ENCODE measurements around the gene PALS2. TPM values are rescaled to one million over a fixed set of nuclear protein-coding genes. Genes with fewer than 3 reads are reported as not detected.

PALS2 gene
- total and polyA plus RNA-seq, 2 donors (not counting 3 experiments of a cell fraction or from before 2014, with no cell fraction given): 4.3 to 23.6 TPM

DNA sequence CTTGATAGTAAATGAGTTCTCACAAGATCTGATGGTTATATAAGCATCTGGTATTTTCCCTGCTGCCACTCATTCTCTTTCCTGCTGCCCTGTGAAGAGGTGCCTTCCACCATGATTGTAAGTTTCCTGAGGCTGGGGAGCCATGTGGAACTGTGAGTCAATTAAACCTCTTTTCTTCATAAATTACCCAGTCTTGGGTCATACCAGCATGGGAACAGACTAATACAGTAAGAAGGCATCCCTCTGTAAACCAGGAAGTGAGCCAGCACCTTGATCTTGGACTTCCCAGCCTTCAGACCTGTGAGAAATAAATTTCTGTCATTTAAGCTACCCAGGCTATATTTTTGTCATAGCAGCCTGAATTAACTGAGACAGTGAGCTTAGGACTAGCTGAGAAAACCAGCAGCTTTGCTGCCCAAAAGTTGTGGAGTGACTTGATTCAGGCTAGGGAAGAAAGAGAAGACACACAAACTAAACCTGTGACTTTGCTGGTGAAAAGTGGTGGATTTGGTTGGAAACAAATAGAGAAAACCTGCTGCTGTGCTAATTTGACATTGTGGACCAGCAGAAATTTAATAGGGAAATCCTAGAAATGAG lies 29.7 kb downstream of the PALS2 start:
- no peak overlapping the region for H3K27ac ChIP-seq (ENCODE audit: insufficient read depth, low read depth, low read length)
- H3K36me3 ChIP-seq (ENCODE audit: control insufficient read depth in 2 of 2, extremely low read depth in 1 of 2, insufficient read depth in 2 of 2, low read length in 2 of 2): no peaks in the 10 kb centered on the region
- TF ChIP-seq FOS (IDR thresholded peaks at IDR 0.05; ENCODE audit: borderline replicate concordance, insufficient read depth, low read length): no peak
- TF ChIP-seq, protein P1, sequence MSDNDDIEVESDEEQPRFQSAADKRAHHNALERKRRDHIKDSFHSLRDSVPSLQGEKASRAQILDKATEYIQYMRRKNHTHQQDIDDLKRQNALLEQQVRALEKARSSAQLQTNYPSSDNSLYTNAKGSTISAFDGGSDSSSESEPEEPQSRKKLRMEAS (IDR thresholded peaks at IDR 0.05; ENCODE audit: insufficient read depth, insufficient read length): no peak
- TF ChIP-seq GATA2 (IDR thresholded peaks at IDR 0.05; ENCODE audit: insufficient read depth, insufficient read length, low read depth, low read length): no peak
- TF ChIP-seq MYC (IDR thresholded peaks at IDR 0.05; ENCODE audit: low read depth, low read length): no peak
- TF ChIP-seq CTCF (IDR thresholded peaks at IDR 0.05; ENCODE audit: extremely low read depth in 1 of 2, insufficient read depth in 1 of 2, low read depth in 1 of 2, low read length in 2 of 2): no peak
- TF ChIP-seq JUN (IDR thresholded peaks at IDR 0.05; ENCODE audit: borderline replicate concordance, insufficient read depth, insufficient read length, low read depth): no peak
- TF ChIP-seq POLR2AphosphoS5 (IDR thresholded peaks at IDR 0.05; ENCODE audit: insufficient read depth, low read depth, low read length): no peak
- no peak for TF ChIP-seq EZH2 (IDR thresholded peaks at IDR 0.05; ENCODE audit: borderline replicate concordance, low read depth, low read length, severe bottlenecking)
- TF ChIP-seq POLR2A (IDR thresholded peaks at IDR 0.05; ENCODE audit: low read depth, low read length): no peak
- no peaks in the 10 kb centered on the region for H3K27me3 ChIP-seq (ENCODE audit: control insufficient read depth in 2 of 2, insufficient read depth in 2 of 2, low read length in 2 of 2)
- H2AFZ ChIP-seq (ENCODE audit: low read depth, low read length): no peak overlapping the region
- no peaks in the 10 kb centered on the region for H3K9me1 ChIP-seq (replicated peaks; ENCODE audit: control insufficient read depth, extremely low read depth, insufficient read depth, low read length)
- intact Hi-C loops (cut with micrococcal nuclease) (no loop called here), dilution Hi-C loops (cut with MboI; ENCODE audit: extremely low pct_ligation_motif_present, low sequenced_read_pairs) (no loop called here)
- no peak for FAIRE-seq
- BruUV-seq (replicated peaks): no TSS peak
- peaks cover 3% of the 10 kb centered on the region for H3K4me1 ChIP-seq (ENCODE audit: control insufficient read depth, extremely low read depth, insufficient read depth, low read length)
- no peaks in the 10 kb centered on the region for H3K9me3 ChIP-seq (replicated peaks; ENCODE audit: control insufficient read depth, insufficient read depth, low read length)
- ChIA-PET CTCF (interaction anchor here (1.4 kb wide), 1 partner anchor 26 kb away, joined by 5 read pairs; no protein-coding TSS in a partner anchor), POLR2A (no interaction called here)
- H3K4me2 ChIP-seq (ENCODE audit: insufficient read depth, low read length): no peak overlapping the region
- H3K4me3 ChIP-seq (replicated peaks in 1 of 3; ENCODE audit: insufficient read depth in 1 of 3, low read depth in 1 of 3, low read length in 3 of 3): no peak overlapping the region
- no peaks in the 10 kb centered on the region for H4K20me1 ChIP-seq (replicated peaks; ENCODE audit: control insufficient read depth, extremely low read depth, insufficient read depth, low read length)
- H3K79me2 ChIP-seq (ENCODE audit: control insufficient read depth, insufficient read depth, low read length): peaks cover 16% of the 10 kb centered on the region
- no peak for DNase-seq (ENCODE audit: low read depth, low spot score)
- H3K9ac ChIP-seq (replicated peaks; ENCODE audit: extremely low read depth, insufficient read depth, low read length): no peak overlapping the region
